HG02623 (cell line): ENCODE results near the gene RPL32.

ENCODE experiments used
- ATAC-seq: cut with Tn5 transposase; IDR thresholded peaks from one replicate; pipeline ENCODE4 v1.9.1; 2021; ENCODE audit warnings: moderate library complexity; ENCODE audit not compliant: unreplicated experiment

Gene RPL32

GRCh38 chr3:12833222-12834161, 7.9 kb downstream of the RPL32 start:
- no peak for ATAC-seq

- ATAC-seq = no peak
These were observed 8.8 kb downstream of the RPL32 start for GRCh38 chr3:12832350-12833221.

GRCh38 chr3:12831301-12831866, 10.0 kb downstream of the RPL32 start:
- no peak for ATAC-seq

- no peak for ATAC-seq
These were observed 10.6 kb downstream of the RPL32 start for GRCh38 chr3:12830785-12831156.

- no peak for ATAC-seq
These were observed 11.2 kb downstream of the RPL32 start for GRCh38 chr3:12829886-12830784.

GRCh38 chr3:12829404-12829803, 12.0 kb downstream of the RPL32 start:
- ATAC-seq = no peak

- no peak for ATAC-seq
These were observed 12.6 kb downstream of the RPL32 start for GRCh38 chr3:12828751-12829150.

- no peak for ATAC-seq
These were observed 16.2 kb downstream of the RPL32 start for GRCh38 chr3:12825156-12825555.

- no peak for ATAC-seq
These were observed 17.1 kb downstream of the RPL32 start for GRCh38 chr3:12824299-12824698.

- ATAC-seq = no peak
These were observed 18.5 kb downstream of the RPL32 start for GRCh38 chr3:12822725-12823373.

GRCh38 chr3:12818773-12819172, 22.6 kb downstream of the RPL32 start:
- no peak for ATAC-seq

GRCh38 chr3:12818273-12818672, 23.1 kb downstream of the RPL32 start:
- ATAC-seq = no peak

- no peak for ATAC-seq
These were observed 24.0 kb downstream of the RPL32 start for GRCh38 chr3:12817343-12817710.

- ATAC-seq = no peak
These were observed 24.6 kb downstream of the RPL32 start for GRCh38 chr3:12816521-12817342.

- no peak for ATAC-seq
These were observed 25.6 kb downstream of the RPL32 start for GRCh38 chr3:12815719-12816118.

- no peak for ATAC-seq
These were observed 26.3 kb downstream of the RPL32 start for GRCh38 chr3:12815078-12815477.

- ATAC-seq = no peak
These were observed 27.4 kb downstream of the RPL32 start for GRCh38 chr3:12813967-12814366.

GRCh38 chr3:12812812-12813211, 28.6 kb downstream of the RPL32 start:
- ATAC-seq = no peak

- no peak for ATAC-seq
These were observed 30.4 kb downstream of the RPL32 start for GRCh38 chr3:12810961-12811360.
